ENCODE results near the gene UBAP1L.
"Not testable (repeated sequence)": the region's sequence is repeated elsewhere in the genome, so short reads cannot be mapped to it uniquely, and the experiment has no call there.

The UBAP1L gene

DNA sequence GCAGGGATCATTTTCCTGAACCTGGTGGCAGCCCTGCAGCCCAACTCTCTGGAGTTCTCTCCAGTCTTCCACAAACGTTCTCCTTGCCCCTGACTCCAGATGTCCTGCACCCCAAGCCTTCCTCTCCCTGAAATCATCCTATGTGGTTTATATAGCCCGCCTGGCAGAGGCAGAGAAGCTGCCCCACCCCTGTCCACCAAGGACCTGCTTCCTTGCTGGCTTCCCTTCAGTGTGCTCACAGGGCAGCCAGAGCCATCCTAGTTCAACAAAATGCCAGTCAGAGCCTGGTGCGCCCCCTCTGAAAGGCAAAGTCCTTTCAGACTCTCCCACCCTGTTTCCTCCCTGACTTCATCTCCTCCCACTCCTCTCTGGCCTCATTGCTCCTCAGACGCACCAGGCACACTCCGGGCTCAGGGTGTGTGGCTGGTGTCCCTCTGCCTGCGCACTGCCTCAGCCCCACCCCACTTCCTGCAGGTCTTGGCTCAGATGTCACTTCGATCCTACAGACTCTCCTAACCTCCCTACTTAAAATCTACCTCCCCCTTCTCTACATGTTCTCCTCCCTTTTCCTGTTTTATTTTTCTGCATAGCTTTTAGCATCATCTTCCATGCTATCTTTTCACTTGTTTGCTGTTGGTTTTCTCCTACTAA is 32.6 kb downstream of the UBAP1L start:
- DNase-seq = peak; percentile 4

GRCh38 chr15:65081758-65082157 is 33.2 kb downstream of the UBAP1L start:
- DNase-seq = peak; percentile 3

DNA sequence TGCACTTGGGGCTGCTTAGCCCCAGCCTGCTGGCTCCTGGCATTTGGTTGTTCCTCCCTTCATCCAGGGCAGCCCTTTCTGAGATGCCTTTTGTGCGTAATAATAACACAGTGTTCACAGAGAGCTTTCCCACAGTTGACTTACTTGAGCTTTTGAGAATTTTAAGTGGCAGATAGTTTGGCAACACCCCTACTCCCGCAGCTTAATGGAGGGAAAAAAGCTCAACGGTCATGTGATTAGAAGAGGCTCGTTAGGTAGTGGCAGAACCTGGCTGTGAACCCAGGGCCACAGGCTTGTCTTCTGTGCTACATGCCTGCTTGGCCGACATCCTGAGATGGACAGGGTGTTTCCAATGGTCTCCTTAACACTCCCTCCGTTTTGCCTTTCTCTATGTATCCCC is 33.7 kb downstream of the UBAP1L start:
- no peak for DNase-seq

DNA sequence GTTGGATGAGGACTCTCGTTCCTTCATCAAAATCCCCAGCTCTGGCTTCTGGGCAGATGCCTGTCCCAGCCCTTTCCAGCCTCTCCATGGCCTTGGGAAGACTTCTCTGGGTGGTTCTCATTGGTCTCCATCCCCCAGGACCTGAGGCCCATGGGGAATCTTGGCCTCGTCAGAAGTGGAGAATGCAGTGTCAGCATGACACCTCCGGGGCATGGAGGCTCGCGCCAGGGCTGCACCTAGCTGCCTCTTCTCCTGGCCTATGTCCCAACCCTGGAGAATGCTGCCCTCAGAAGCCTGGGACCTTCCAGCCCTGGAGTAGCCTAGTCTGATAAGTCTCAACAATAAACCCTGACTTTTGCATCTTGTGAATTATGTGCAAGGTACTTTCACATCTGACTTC is 35.4 kb downstream of the UBAP1L start:
- DNase-seq = no peak

DNA sequence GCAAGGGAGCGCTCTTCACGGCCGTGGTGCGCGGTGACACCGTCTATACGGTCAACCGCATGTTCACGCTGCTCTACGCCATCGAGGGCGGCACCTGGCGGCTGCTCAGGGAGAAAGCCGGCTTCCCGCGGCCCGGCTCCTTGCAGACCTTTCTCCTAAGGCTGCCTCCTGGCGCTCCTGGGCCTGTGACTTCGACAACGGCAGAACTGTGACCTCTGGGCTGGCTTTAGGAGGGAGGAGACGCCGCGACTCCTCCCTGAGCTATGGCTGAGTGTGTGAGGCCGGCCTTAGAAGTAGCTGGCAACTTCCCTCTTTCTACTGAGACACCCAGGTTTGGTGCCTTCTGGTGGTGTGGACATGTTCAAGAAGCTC is 37.0 kb downstream of the UBAP1L start:
- DNase-seq = peak; percentile 13

- no peak for DNase-seq
Observed at GRCh38 chr15:65077291-65077980, 37.6 kb downstream of the UBAP1L start.

- no peak for DNase-seq
Observed at GRCh38 chr15:65076486-65077290, 38.3 kb downstream of the UBAP1L start, which contains the start of gene KBTBD13. KBTBD13 (plus strand) TSS chr15:65076746; CDS start chr15:65076816, 70 bp downstream.

DNA sequence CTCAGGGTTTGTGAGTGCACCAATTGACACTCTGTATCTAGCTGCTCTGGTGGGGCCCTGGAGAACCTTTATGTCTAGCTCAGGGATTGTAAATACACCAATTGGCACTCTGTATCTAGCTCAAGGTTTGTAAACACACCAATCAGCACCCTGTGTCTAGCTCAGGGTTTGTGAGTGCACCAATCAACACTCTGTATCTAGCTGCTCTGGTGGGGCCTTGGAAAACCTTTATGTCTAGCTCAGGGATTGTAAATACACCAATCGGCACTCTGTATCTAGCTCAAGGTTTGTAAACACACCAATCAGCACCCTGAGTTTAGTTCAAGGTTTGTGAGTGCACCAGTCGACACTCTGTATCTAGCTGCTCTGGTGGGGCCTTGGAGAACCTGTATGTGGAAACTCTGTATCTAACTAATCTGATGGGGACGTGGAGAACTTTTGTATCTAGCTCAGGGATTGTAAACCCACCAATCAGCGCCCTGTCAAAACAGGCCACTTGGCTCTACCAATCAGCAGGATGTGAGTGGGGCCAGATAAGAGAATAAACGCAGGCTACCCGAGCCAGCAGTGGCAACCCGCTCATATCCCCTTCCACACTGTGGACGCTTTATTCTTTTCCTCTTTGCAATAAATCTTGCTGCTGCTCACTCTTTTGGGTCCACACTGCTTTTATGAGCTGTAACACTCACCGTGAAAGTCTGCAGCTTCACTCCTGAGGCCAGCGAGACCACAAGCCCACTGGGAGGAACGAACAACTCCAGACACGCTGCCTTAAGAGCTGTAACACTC is 39.2 kb downstream of the UBAP1L start:
- DNase-seq = not testable (repeated sequence)

GRCh38 chr15:65074946-65075345 is 40.1 kb downstream of the UBAP1L start:
- not testable (repeated sequence) for DNase-seq

GRCh38 chr15:65072617-65073016 is 42.4 kb downstream of the UBAP1L start:
- no peak for DNase-seq

DNA sequence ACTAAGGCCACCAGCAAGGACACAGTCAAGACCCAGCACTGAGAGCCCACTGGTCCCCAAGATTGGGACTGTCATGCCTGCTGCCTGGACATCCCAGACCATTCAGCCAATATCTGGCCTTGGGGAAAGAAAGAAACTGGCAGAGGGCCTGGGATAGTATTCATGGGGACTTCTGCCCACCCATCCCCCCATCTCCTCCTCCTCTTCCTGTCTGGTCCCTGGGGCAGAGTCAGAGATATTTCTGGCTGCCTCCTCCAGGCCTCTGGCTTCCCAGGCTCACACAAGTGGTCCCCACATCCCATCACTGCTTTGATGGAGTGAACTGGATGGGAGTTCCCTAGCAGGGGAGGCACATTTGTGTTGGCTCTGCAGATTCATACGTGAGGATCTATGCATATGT is 43.0 kb downstream of the UBAP1L start:
- DNase-seq = no peak

GRCh38 chr15:65071381-65071811 is 43.6 kb downstream of the UBAP1L start:
- DNase-seq = no peak

DNA sequence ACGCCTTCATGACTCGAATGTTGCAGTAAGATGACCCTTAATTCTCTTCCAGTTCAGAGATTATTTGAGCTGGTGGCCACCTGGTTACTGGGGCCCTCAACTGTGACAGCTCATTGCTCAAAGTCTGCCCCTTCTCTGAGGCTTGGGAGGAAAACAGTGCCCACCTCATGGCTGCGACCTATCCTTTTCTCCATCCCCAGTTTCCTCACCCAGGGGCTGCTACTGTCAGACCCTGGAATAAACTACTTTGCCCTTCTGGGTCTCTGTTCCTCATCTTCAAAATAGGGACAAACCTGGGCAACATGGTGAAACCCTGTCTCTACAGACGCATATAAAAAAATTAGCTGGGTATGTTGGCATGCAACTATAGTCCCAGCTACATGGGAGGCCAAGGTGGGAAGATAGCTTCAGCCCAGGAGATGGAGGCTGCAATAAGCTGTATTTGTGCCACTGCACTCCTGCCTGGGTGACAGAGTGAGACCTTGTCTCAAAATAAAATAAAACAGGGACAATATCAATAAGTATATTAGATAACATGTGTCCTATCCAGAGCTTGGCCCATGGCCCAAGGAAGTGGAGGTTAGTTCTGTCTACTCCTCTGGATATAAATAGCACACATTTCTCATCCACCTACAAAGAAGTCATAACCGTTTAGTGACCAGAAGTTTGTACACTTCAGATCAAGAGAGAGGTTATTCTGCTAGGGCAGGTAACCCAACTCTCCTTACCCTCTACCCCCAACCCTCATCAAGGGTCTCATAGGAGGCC is 45.0 kb downstream of the UBAP1L start:
- DNase-seq = no peak

- no peak for DNase-seq
Observed at GRCh38 chr15:65069179-65069578, 45.8 kb downstream of the UBAP1L start.

DNA sequence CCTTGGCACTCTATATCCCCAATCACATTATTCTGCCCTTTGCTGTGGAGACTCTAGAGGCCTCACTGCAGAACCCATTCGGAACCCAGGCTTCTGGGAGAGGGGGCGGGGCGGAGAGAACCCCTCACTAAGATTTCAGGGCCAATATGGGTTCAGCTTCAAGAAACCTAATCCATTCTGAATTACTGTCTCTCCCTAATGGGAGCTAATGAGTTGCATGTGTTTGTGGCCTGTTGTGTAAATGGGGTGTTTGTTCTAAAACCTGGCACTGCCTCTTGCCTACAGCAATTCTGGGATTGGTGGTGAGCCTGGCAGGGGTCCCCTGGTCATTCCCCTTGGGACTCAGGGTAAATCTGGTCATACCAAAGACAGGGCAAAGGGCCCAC is 46.6 kb downstream of the UBAP1L start:
- DNase-seq = no peak

- DNase-seq = no peak
Observed at GRCh38 chr15:65067645-65068402, 47.2 kb downstream of the UBAP1L start, which contains the start of gene RASL12. RASL12 (minus strand) TSS chr15:65067991; CDS start chr15:65067835, 156 bp downstream.

- no peak for DNase-seq
Observed at GRCh38 chr15:65067317-65067644, 47.7 kb downstream of the UBAP1L start.

DNA sequence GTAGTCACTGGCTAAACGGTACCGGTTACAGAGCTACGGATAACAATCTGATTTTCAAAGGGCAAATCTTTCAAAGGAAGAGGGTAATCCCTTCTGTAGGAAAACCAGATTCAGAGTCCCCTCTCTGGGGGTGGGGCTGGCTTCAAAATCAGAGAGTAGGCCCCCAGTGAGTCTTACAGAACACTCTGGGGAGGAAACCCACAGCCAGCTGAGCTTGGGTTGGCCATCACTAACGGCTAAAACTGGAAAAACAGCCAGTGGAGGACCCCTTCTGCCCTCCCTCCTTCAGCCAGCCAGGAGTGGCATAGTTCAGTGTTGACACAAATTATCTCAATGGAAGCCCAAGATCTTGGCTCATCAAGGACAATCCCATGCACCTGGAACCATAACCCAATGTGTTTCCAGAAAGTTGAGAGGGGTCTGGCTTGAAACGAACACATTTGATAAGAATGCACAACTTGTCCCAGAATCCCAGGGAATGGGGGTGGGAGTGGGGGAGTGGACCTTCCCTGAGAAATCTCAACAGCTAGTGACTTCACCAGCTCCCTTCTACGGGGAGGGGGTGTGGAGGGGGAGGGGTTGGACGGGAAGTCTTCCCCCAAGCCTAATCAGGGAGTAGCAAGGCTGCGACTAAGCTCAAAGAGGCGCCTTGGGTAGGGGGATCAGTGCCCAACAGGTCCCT is 48.2 kb downstream of the UBAP1L start:
- DNase-seq = no peak

- no peak for DNase-seq
Observed at GRCh38 chr15:65066001-65066634, 48.9 kb downstream of the UBAP1L start.

DNA sequence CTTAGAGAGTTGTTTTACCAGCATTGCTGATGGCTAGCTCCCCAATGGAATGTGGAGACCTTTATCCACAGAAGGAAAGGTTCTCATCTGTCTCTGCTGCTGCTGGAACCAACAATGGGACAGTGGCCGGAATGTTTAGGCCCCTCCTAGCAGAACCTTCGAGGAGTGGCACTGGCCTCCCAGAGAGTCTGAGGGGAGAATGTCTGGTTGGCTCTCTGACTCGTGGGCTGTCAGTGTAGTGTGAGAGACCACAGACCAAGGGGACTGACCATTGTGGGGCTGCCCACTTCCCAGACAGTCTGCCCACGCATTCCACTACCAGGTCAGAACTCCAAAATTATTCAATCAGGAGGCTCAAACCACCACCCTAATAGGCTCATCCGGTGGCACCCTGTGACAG is 52.3 kb downstream of the UBAP1L start:
- DNase-seq = no peak
